GM10266 (cell line): ENCODE measurements around the gene OTOF.

Source experiments
- DNase-seq: peaks from one replicate; pipeline ENCODE4 v3.0.0; 2012; ENCODE audit errors: extremely low spot score
- TF ChIP-seq, protein P1 (sequence below): IDR thresholded peaks from 2 replicates; pipeline ENCODE4 v1.5.1; 2012; ENCODE audit warnings: mild to moderate bottlenecking, low read depth; ENCODE audit not compliant: control insufficient read depth, insufficient read depth; ENCODE audit errors: missing control alignments

OTOF gene

GRCh38 chr2:26435106-26435505, 42.8 kb downstream of the OTOF start:
- TF ChIP-seq, protein P1, sequence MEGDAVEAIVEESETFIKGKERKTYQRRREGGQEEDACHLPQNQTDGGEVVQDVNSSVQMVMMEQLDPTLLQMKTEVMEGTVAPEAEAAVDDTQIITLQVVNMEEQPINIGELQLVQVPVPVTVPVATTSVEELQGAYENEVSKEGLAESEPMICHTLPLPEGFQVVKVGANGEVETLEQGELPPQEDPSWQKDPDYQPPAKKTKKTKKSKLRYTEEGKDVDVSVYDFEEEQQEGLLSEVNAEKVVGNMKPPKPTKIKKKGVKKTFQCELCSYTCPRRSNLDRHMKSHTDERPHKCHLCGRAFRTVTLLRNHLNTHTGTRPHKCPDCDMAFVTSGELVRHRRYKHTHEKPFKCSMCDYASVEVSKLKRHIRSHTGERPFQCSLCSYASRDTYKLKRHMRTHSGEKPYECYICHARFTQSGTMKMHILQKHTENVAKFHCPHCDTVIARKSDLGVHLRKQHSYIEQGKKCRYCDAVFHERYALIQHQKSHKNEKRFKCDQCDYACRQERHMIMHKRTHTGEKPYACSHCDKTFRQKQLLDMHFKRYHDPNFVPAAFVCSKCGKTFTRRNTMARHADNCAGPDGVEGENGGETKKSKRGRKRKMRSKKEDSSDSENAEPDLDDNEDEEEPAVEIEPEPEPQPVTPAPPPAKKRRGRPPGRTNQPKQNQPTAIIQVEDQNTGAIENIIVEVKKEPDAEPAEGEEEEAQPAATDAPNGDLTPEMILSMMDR: no peak
- no peak for DNase-seq

- TF ChIP-seq, protein P1: no peak
- DNase-seq: no peak
Observed at GRCh38 chr2:26432859-26433258, 45.1 kb downstream of the OTOF start.

DNA sequence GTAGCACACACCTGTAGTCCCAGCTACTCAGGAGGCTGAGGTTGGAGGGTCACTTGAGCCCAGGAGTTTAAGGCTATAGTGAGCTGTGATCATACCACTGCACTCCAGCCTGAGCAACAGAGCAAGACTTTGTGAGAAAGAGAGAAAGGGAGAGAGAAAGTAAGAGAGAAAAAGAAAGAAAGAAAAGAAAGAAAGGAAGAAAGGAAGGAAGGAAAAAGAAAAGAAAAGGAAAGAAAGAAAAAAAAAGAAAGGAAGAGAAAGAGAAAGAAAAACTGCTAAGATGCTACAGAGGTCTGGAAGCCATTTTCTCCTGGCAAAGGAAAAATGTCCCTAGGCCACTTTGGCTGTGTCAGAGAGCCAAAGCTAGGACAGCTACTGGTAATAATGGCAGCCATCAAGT, 45.6 kb downstream of the OTOF start:
- TF ChIP-seq, protein P1: no peak
- DNase-seq: no peak

- DNase-seq: no peak
Observed at GRCh38 chr2:26430826-26431225, 47.1 kb downstream of the OTOF start.

DNA sequence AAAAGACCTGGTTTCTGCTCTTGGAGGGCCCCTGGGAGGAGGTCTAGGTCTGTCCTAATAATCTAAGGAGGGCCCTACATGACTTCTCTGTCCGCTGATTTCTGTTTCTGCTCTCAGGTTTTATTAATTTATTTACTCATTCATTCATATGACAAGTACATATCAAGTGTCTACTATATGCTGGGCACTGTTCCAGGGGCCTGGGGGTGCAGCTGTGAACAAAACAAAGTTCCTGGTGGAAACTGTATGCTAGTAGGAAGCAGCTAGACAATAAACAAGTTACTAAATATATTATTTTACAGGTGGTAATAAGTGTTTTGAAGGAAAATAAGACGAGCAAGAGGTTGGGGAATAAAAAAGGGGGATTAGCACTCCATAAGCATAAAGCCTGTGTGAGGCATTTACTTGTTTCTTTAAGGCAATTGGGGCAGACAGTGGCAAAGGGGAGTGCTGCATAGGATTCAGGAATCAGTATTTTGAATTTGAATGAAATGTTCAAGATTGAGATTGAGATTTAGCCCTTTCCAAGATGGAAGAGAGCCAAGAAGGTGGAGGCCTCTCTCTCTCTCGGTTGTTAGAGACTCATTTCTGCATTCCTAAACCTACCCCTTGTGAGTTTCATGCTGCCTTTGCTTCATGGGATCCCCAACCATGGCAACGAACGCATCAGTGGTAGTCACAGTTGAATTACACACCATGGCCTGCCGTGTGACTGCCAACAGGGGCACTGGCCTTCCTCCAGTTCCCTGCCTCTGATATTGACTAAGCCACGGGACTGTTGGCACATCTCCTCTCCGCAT, 47.9 kb downstream of the OTOF start:
- no peak for DNase-seq
- TF ChIP-seq, protein P1: no peak

More at GRCh38 chr2:26430826-26431225, 47.1 kb downstream of the OTOF start:
- TF ChIP-seq, protein P1: no peak

DNA sequence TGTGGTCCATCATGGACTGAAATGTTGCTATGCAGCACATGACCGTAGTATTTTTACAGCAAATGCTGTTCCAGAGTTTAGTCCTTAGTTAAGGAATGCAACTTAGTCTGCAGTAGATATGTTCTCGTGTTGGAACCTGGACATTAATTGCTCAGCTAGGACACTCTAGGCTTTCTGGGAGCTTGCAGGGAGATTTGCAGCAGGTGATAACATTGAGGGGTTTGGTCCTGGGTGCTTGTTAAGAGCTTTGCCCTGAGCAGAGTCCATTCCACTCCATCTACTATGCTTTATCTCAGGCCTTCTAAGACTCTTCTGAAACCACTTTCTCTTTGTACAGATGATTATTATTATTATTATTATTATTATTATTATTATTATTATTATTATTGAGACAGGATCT, 49.1 kb downstream of the OTOF start:
- TF ChIP-seq, protein P1: no peak
- no peak for DNase-seq

DNA sequence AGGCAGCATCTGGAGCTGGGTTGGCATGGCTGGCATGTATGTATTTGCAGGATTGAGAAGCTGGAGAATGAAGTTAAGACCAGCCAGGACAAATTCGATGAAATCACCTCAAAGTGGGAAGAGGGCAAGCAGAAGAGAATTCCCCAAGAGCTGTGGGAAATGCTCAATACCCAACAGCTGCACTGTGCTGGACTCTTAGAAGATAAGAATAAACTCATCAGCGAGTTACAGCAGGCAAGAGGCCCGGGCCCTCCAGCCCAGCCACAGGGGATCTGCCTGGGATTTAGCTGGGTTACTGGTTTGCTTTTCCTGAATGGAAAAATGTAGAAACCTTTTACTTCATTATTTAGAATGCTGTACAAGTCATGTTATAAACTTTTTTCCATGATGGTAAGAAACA, 53.7 kb downstream of the OTOF start:
- no peak for DNase-seq
- TF ChIP-seq, protein P1: no peak
